HepG2 (cell line): Measurements from ENCODE around the gene CCDC80. TPM values are rescaled to one million over a fixed set of nuclear protein-coding genes. Genes with fewer than 3 reads are reported as not detected.

Experiments used
- ATAC-seq: fragments of 200-7000 bp; cut with Tn5 transposase; 3 replicates; pipeline ENCODE4 v1.9.1; 2020; ENCODE audit warnings: mild to moderate bottlenecking, moderate library complexity
- BruUV-seq: library from RNA; stranded (reverse); fragments of 400-500 nt; replicated peaks from 2 replicates; lab custom pipeline; 2021; lab: Mats Ljungman, UMichigan
- CTCF ChIA-PET: fragments of 300-600 bp; formaldehyde crosslinking; extraction: SDS; loops from one replicate; lab custom pipeline; 2021; ENCODE audit warnings: low total read pairs, inconsistent platforms, low intra/inter-chr PET ratio; lab: Yijun Ruan, JAX
- POLR2A ChIA-PET: fragments of 350-600 bp; sonication (Branson Sonifier 250); formaldehyde crosslinking; loops from one replicate; lab custom pipeline; 2020; ENCODE audit warnings: antibody characterized with exemption, inconsistent platforms; lab: Yijun Ruan, JAX
- DNase-seq: peaks from one replicate; pipeline ENCODE4 v3.0.0-alpha.2; 2015; ENCODE audit warnings: low spot score
- FAIRE-seq: peaks from 3 replicates; lab custom pipeline; 2011; peaks lifted over from hg19 to GRCh38; lab: Jason Lieb, UNC
- H2AFZ ChIP-seq: one replicate; pipeline ENCODE4 v1.6.1; 2011; ENCODE audit warnings: low read length, inconsistent platforms
- H3K27ac ChIP-seq: fragments of 300-600 bp; 3 replicates; pipeline ENCODE4 v1.8.0; 2011; ENCODE audit warnings: mixed run types, mild to moderate bottlenecking, mixed read lengths, low read length, inconsistent platforms; ENCODE audit not compliant: insufficient read depth; ENCODE audit errors: extremely low read length
- H3K27me3 ChIP-seq, 2 experiments: fragments of 200-600 bp in 1 of 2; 2 replicates in 1 of 2; 3 replicates in 1 of 2; pipeline versions ENCODE4 v1.6.0 to v1.8.0; 2011; ENCODE audit warnings: low read length in 2 of 2, mild to moderate bottlenecking in 2 of 2, moderate library complexity in 2 of 2, inconsistent platforms in 1 of 2; ENCODE audit not compliant: insufficient read depth in 2 of 2, control insufficient read depth in 1 of 2
- H3K36me3 ChIP-seq, 2 experiments: fragments of 200-600 bp in 1 of 2; replicated peaks in 1 of 2; 2 replicates in 1 of 2; 3 replicates in 1 of 2; pipeline versions ENCODE4 v1.5.1 to v1.8.0; 2011; ENCODE audit warnings: low read length in 2 of 2, inconsistent platforms in 1 of 2; ENCODE audit not compliant: insufficient read depth in 2 of 2, control insufficient read depth in 1 of 2
- H3K4me1 ChIP-seq: 2 replicates; pipeline ENCODE4 v1.5.1; 2012; ENCODE audit warnings: low read length, inconsistent platforms; ENCODE audit not compliant: insufficient read depth
- H3K4me2 ChIP-seq: 2 replicates; pipeline ENCODE4 v1.6.0; 2011; ENCODE audit warnings: low read depth, low read length, inconsistent platforms
- H3K4me3 ChIP-seq, 3 experiments: fragments of 200-600 bp in 1 of 3; sonication (generic), shearing (Covaris generic) in 1 of 3; replicated peaks in 1 of 3; 2 replicates each; pipeline ENCODE4 v1.5.1; 2011 to 2016; ENCODE audit warnings: low read length in 3 of 3, inconsistent platforms in 2 of 3, low read depth in 2 of 3, mild to moderate bottlenecking in 2 of 3, control low read depth in 1 of 3, mixed read lengths in 1 of 3; ENCODE audit not compliant: insufficient read depth in 1 of 3
- H3K79me2 ChIP-seq: one replicate; pipeline ENCODE4 v1.6.1; 2011; ENCODE audit warnings: low read length, inconsistent platforms; ENCODE audit not compliant: insufficient read depth
- H3K9ac ChIP-seq: 2 replicates; pipeline ENCODE4 v1.6.0; 2011; ENCODE audit warnings: mild to moderate bottlenecking, low read depth, low read length, inconsistent platforms; ENCODE audit not compliant: insufficient read depth
- H3K9me3 ChIP-seq: 2 replicates; pipeline ENCODE4 v1.5.1; 2012; ENCODE audit warnings: mild to moderate bottlenecking, low read length
- H4K20me1 ChIP-seq: 2 replicates; pipeline ENCODE4 v1.6.0; 2011; ENCODE audit warnings: inconsistent platforms, mild to moderate bottlenecking, low read length, moderate library complexity; ENCODE audit not compliant: insufficient read depth
- CEBPZ ChIP-seq: IDR thresholded peaks from 2 replicates; pipeline ENCODE4 v1.6.1; 2012; ENCODE audit warnings: low read length, improper control_type of control experiment
- HCFC1 ChIP-seq: fragments of 150-350 bp; IDR thresholded peaks from 2 replicates; pipeline ENCODE4 v1.6.1; 2014; ENCODE audit warnings: low read depth, low read length
- KDM6A ChIP-seq: IDR thresholded peaks from 2 replicates; pipeline ENCODE4 v1.6.1; 2016; ENCODE audit warnings: low read depth
- NPAS2 ChIP-seq: sonication (generic); formaldehyde crosslinking; IDR thresholded peaks from 2 replicates; pipeline ENCODE4 v1.8.0; 2022; ENCODE audit warnings: mild to moderate bottlenecking, missing genetic modification reagents, borderline replicate concordance
- NR1H2 ChIP-seq: sonication (generic); formaldehyde crosslinking; IDR thresholded peaks from 2 replicates; pipeline ENCODE4 v1.8.1; 2022; ENCODE audit warnings: low read depth, missing genetic modification reagents, borderline replicate concordance
- TEF ChIP-seq: sonication (generic); formaldehyde crosslinking; IDR thresholded peaks from 2 replicates; pipeline ENCODE4 v1.5.0; 2020; ENCODE audit warnings: missing genetic modification reagents
- ZNF460 ChIP-seq: sonication (generic); formaldehyde crosslinking; IDR thresholded peaks from 2 replicates; pipeline ENCODE4 v1.5.1; 2020; ENCODE audit warnings: missing genetic modification reagents, mild to moderate bottlenecking, borderline replicate concordance
- ZNF724P ChIP-seq: sonication (generic); formaldehyde crosslinking; IDR thresholded peaks from 2 replicates; pipeline ENCODE4 v1.8.0; 2022; ENCODE audit warnings: missing genetic modification reagents, borderline replicate concordance
- ZNF816 ChIP-seq: sonication (generic); formaldehyde crosslinking; IDR thresholded peaks from 2 replicates; pipeline ENCODE4 v1.8.0; 2022; ENCODE audit warnings: missing genetic modification reagents, mild to moderate bottlenecking, borderline replicate concordance
- in situ Hi-C: cut with HindIII; loops from 2 replicates; pipeline ENCODE4 v1.10.0; 2017; ENCODE audit warnings: low pct_unique_long_range_greater_than_20kb; ENCODE audit not compliant: extremely low pct_ligation_motif_present
- intact Hi-C: fragments of 100-400 bp; cut with micrococcal nuclease; formaldehyde crosslinking; loops from one replicate; pipeline ENCODE4 v1.10.0; 2022; ENCODE audit not compliant: unreplicated experiment
- polyA plus RNA-seq, 8 experiments: library from polyadenylated mRNA; depleted of rRNA in 3 of 8; stranded (reverse) in 7 of 8; unstranded in 1 of 8; fragments of >200 nt; fragmentation: Illumina TruSeq in 4 of 8; extraction: Trizol in 4 of 8; gene quantifications; 2 replicates each; pipeline versions ENCODE4 v1.2.1 to v1.2.3, GENCODE V29; 2011 to 2016; ENCODE audit warnings: low read depth in 4 of 8, missing spikeins in 1 of 8, mixed read lengths in 1 of 8; ENCODE audit not compliant: insufficient read depth in 1 of 8
- total RNA-seq, 5 experiments: library from RNA; depleted of rRNA; stranded (reverse); fragments of >200 nt; fragmentation: Illumina TruSeq; extraction: Trizol; gene quantifications; 2 replicates each; pipeline ENCODE4 v1.2.3, GENCODE V29; 2016; ENCODE audit warnings: low read depth in 1 of 5

The CCDC80 gene
- total and polyA plus RNA-seq, 2 of the 13 experiments (the other 11 are each of a cell fraction or from before 2014, with no cell fraction given): not detected

GRCh38 chr3:112587336-112587735, 53.6 kb downstream of the CCDC80 start (continued):
- TF ChIP-seq NPAS2: no peak
- no peak for TF ChIP-seq ZNF724P (CRISPR knock-in tag)
- no peak for TF ChIP-seq TEF (CRISPR knock-in tag)
- no peak for TF ChIP-seq KDM6A
- no peak for TF ChIP-seq ZNF816 (CRISPR knock-in tag)

GRCh38 chr3:112585782-112586181, 55.2 kb downstream of the CCDC80 start:
- no peak for DNase-seq
- Histone ChIP-seq H3K4me2 (no peak overlapping the region), H3K27me3 (no peaks in the 10 kb centered on the region), H2AFZ (no peak overlapping the region), H3K9ac (no peak overlapping the region), H3K4me1 (no peaks in the 10 kb centered on the region), H3K9me3 (no peaks in the 10 kb centered on the region), H3K4me3 (no peak overlapping the region), H4K20me1 (no peaks in the 10 kb centered on the region), H3K36me3 (peaks cover 5 to 9% of the 10 kb centered on the region in 2 experiments; a peak in 3 of 5 replicates), H3K27ac (no peak overlapping the region), H3K79me2 (no peaks in the 10 kb centered on the region)
- FAIRE-seq: no peak
- intact Hi-C loops (no loop called here), in situ Hi-C loops (no loop called here)
- ATAC-seq: no peak
- CTCF ChIA-PET: no interaction called here
- TF ChIP-seq CEBPZ (no peak), ZNF460 (CRISPR knock-in tag) (no peak), HCFC1 (no peak), NR1H2 (CRISPR knock-in tag) (no peak)
- POLR2A ChIA-PET: no interaction called here
- BruUV-seq: no TSS peak
